HepG2 (cell line): ENCODE results near the gene SALL4. TPM values are rescaled to one million over a fixed set of nuclear protein-coding genes. Genes with fewer than 3 reads are reported as not detected.

Experiments used
- CBFB ChIP-seq: sonication (generic); formaldehyde crosslinking; IDR thresholded peaks from 2 replicates; pipeline ENCODE4 v1.4.0; 2020; ENCODE audit warnings: missing genetic modification reagents
- ELF1 ChIP-seq: sonication (generic); formaldehyde crosslinking; IDR thresholded peaks from 2 replicates; pipeline ENCODE4 v1.4.0; 2020; ENCODE audit warnings: missing genetic modification reagents
- FIP1L1 ChIP-seq: fragments of 200-400 bp; formaldehyde crosslinking; IDR thresholded peaks from 2 replicates; pipeline ENCODE4 v1.6.1; 2018; ENCODE audit warnings: low read depth, mild to moderate bottlenecking, low read length, moderate library complexity, borderline replicate concordance; ENCODE audit not compliant: insufficient read depth
- FLYWCH1 ChIP-seq: sonication (generic); formaldehyde crosslinking; IDR thresholded peaks from 2 replicates; pipeline ENCODE4 v1.8.1; 2023; ENCODE audit warnings: mild to moderate bottlenecking, missing genetic modification reagents
- LBX2 ChIP-seq: sonication (generic); formaldehyde crosslinking; IDR thresholded peaks from 2 replicates; pipeline ENCODE4 v1.5.0; 2020; ENCODE audit warnings: missing genetic modification reagents, mild to moderate bottlenecking, borderline replicate concordance
- NFKBIZ ChIP-seq: IDR thresholded peaks from 2 replicates; pipeline ENCODE4 v1.6.1; 2018; ENCODE audit warnings: missing genetic modification reagents, missing compliant biosample characterization
- RCOR2 ChIP-seq: IDR thresholded peaks from 2 replicates; pipeline ENCODE4 v1.6.1; 2016; ENCODE audit warnings: missing biosample characterization, missing genetic modification reagents
- SATB2 ChIP-seq: sonication (generic); formaldehyde crosslinking; IDR thresholded peaks from 2 replicates; pipeline ENCODE4 v1.5.0; 2020; ENCODE audit warnings: missing genetic modification reagents
- SCMH1 ChIP-seq: sonication (generic); formaldehyde crosslinking; IDR thresholded peaks from 2 replicates; pipeline ENCODE4 v1.9.0; 2021; ENCODE audit warnings: missing genetic modification reagents, mild to moderate bottlenecking, borderline replicate concordance
- SRY ChIP-seq: sonication (generic); formaldehyde crosslinking; IDR thresholded peaks from 2 replicates; pipeline ENCODE4 v1.8.0; 2022; ENCODE audit warnings: mild to moderate bottlenecking, missing genetic modification reagents
- ZC3H13 ChIP-seq: sonication (generic); formaldehyde crosslinking; IDR thresholded peaks from 2 replicates; pipeline ENCODE4 v1.8.1; 2023; ENCODE audit warnings: mild to moderate bottlenecking, missing genetic modification reagents, moderate library complexity
- ZFYVE20 ChIP-seq: sonication (generic); formaldehyde crosslinking; IDR thresholded peaks from 2 replicates; pipeline ENCODE4 v1.8.0; 2023; ENCODE audit warnings: low read depth, mild to moderate bottlenecking, moderate library complexity, missing genetic modification reagents, borderline replicate concordance
- ZNF136 ChIP-seq: sonication (generic); formaldehyde crosslinking; IDR thresholded peaks from 2 replicates; pipeline ENCODE4 v1.8.1; 2022; ENCODE audit warnings: low read depth, mild to moderate bottlenecking, moderate library complexity, missing genetic modification reagents
- ZNF407 ChIP-seq: sonication (generic); formaldehyde crosslinking; IDR thresholded peaks from one replicate; pipeline ENCODE4 v1.5.1; 2020; ENCODE audit warnings: mild to moderate bottlenecking, missing genetic modification reagents; ENCODE audit errors: not compliant biosample characterization
- ZNF543 ChIP-seq: sonication (generic); formaldehyde crosslinking; IDR thresholded peaks from 2 replicates; pipeline ENCODE4 v1.4.0; 2020; ENCODE audit warnings: mild to moderate bottlenecking, missing genetic modification reagents
- ZSCAN29 ChIP-seq: sonication (generic); formaldehyde crosslinking; conservative IDR thresholded peaks from 2 replicates; pipeline ENCODE4 v1.4.0; 2020; ENCODE audit warnings: mild to moderate bottlenecking, missing genetic modification reagents
- polyA plus RNA-seq, 8 experiments: library from polyadenylated mRNA; depleted of rRNA in 3 of 8; stranded (reverse) in 7 of 8; unstranded in 1 of 8; fragments of >200 nt; fragmentation: Illumina TruSeq in 4 of 8; extraction: Trizol in 4 of 8; gene quantifications; 2 replicates each; pipeline versions ENCODE4 v1.2.1 to v1.2.3, GENCODE V29; 2011 to 2016; ENCODE audit warnings: low read depth in 4 of 8, missing spikeins in 1 of 8, mixed read lengths in 1 of 8; ENCODE audit not compliant: insufficient read depth in 1 of 8
- total RNA-seq, 5 experiments: library from RNA; depleted of rRNA; stranded (reverse); fragments of >200 nt; fragmentation: Illumina TruSeq; extraction: Trizol; gene quantifications; 2 replicates each; pipeline ENCODE4 v1.2.3, GENCODE V29; 2016; ENCODE audit warnings: low read depth in 1 of 5
- TF ChIP-seq, protein P1 (sequence below): sonication (generic); formaldehyde crosslinking; IDR thresholded peaks from 2 replicates; pipeline ENCODE4 v1.4.0; 2020; ENCODE audit warnings: missing genetic modification reagents

The SALL4 gene
- total and polyA plus RNA-seq, 2 of the 13 experiments (the other 11 are each of a cell fraction or from before 2014, with no cell fraction given), result 0.33 to 1.8 TPM

DNA sequence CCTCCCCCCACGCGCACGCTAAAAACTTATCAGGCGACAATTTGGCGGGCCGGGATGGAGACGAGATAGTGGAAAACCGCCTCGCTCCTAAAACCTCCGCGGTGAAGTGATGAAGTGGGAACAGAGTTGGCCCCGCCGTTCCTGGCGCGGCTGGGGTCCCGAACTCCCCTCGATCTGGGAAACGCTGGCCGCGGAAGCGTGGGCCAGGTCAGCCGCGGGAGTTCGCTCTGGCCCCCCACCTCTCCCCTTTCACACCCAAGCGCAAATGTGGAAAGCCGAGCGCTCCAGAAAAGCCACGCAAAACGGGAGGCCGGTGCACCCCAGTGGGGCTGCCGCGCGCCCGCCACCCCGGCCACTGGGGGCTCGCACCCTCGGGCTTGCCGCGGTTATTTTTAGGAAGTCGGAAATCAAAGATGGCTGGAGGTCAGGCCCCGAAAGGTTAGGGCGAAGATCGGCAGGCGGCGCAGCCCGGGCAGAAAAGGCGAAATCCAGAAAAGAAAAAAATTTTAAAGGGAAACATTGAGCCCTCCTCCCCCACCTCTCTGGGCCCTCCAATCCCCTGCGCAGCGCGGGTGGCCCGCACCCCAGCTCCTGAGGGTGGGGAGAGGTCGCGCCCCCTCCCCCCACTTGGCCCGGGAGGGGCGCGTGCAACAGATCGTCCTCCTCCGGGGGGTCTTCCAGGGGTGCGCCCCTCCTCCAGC, 1.0 kb downstream of the SALL4 start (continued):
- TF ChIP-seq ZNF407 (CRISPR knock-in tag), result no peak
- peak; percentile 78; the same call in 1 of the 2 replicates for TF ChIP-seq ZNF136 (CRISPR knock-in tag)
- TF ChIP-seq SATB2 (CRISPR knock-in tag), result no peak
- TF ChIP-seq RCOR2 (CRISPR knock-in tag), result no peak
- TF ChIP-seq SRY (CRISPR knock-in tag), result no peak
- TF ChIP-seq ZC3H13, result no peak
- TF ChIP-seq NFKBIZ (CRISPR knock-in tag), result no peak
- TF ChIP-seq LBX2 (CRISPR knock-in tag), result no peak
- no peak for TF ChIP-seq SCMH1
- no peak for TF ChIP-seq ELF1
- 0 out of 2 replicates have a peak, but pooled peaks have one; percentile 36 for TF ChIP-seq CBFB (CRISPR knock-in tag)
- TF ChIP-seq ZSCAN29, result no peak
- no peak for TF ChIP-seq ZNF543 (CRISPR knock-in tag)
- no peak for TF ChIP-seq FIP1L1
- no peak for TF ChIP-seq FLYWCH1
- TF ChIP-seq ZFYVE20, result no peak
- TF ChIP-seq, protein P1, sequence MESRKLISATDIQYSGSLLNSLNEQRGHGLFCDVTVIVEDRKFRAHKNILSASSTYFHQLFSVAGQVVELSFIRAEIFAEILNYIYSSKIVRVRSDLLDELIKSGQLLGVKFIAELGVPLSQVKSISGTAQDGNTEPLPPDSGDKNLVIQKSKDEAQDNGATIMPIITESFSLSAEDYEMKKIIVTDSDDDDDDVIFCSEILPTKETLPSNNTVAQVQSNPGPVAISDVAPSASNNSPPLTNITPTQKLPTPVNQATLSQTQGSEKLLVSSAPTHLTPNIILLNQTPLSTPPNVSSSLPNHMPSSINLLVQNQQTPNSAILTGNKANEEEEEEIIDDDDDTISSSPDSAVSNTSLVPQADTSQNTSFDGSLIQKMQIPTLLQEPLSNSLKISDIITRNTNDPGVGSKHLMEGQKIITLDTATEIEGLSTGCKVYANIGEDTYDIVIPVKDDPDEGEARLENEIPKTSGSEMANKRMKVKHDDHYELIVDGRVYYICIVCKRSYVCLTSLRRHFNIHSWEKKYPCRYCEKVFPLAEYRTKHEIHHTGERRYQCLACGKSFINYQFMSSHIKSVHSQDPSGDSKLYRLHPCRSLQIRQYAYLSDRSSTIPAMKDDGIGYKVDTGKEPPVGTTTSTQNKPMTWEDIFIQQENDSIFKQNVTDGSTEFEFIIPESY, result no peak
